Measurements from ENCODE around the gene NSUN3.
"Not testable (repeated sequence)": the region's sequence is repeated elsewhere in the genome, so short reads cannot be mapped to it uniquely, and the experiment has no call there.

Gene NSUN3

GRCh38 chr3:94062513-94063404 is at the start of gene NSUN3, which contains the start of gene DHFR2:
Gene NSUN3 (plus strand): TSS chr3:94063061. CDS start chr3:94063127, 66 bp downstream.
Gene DHFR2 (minus strand): TSS chr3:94062916. CDS start chr3:94061511, 1,405 bp downstream.
- peak; percentile 97 for DNase-seq

GRCh38 chr3:94015025-94015424 is 47.8 kb upstream of the NSUN3 start:
- DNase-seq, result no peak

- no peak for DNase-seq
Observed at GRCh38 chr3:94019659-94020058, 43.2 kb upstream of the NSUN3 start.

- no peak for DNase-seq
Observed at GRCh38 chr3:94020293-94020692, 42.6 kb upstream of the NSUN3 start.

DNA sequence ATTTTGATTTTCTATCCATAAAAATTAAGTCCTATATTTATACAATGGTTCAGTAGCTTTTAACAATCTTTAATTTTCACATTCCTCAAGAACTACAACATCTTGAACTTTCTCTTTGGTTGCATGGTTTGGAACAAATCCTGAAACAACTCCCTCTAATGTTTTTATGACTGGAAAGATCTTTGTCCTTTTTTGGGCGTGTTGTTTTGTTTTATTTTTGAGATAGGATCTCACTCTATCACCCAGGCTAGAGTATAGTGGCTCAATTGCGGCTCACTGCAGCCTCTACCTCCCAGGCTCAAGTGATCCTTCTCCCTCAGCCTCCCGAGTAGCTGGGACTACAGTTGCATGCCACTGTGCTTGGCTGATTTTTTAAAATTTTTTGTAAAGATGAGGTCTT is 38.5 kb upstream of the NSUN3 start:
- no peak for DNase-seq

DNA sequence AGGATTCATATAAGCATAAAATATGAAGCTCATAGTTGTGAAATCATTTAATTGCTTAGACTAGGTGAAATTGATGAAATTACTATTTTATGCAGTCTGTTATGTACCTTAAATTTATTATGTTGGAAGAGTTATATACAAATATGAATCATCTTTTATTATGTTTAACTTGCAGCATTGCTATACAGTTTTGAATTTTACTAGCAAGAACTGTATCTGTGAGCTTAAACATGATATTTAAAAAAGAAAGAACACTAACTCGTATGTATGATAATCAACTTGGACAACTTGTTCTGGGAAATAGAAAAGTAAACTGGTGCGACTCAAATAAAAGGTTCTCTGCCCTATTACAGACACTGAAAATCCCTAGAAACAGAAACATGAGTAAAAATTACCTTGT is 36.2 kb upstream of the NSUN3 start:
- DNase-seq, result no peak

GRCh38 chr3:94028093-94028837 is 34.6 kb upstream of the NSUN3 start, which contains the start of gene STX19:
Gene STX19 (minus strand): TSS chr3:94028597. CDS start chr3:94015269, 13,328 bp downstream.
- DNase-seq, result peak; percentile 81

DNA sequence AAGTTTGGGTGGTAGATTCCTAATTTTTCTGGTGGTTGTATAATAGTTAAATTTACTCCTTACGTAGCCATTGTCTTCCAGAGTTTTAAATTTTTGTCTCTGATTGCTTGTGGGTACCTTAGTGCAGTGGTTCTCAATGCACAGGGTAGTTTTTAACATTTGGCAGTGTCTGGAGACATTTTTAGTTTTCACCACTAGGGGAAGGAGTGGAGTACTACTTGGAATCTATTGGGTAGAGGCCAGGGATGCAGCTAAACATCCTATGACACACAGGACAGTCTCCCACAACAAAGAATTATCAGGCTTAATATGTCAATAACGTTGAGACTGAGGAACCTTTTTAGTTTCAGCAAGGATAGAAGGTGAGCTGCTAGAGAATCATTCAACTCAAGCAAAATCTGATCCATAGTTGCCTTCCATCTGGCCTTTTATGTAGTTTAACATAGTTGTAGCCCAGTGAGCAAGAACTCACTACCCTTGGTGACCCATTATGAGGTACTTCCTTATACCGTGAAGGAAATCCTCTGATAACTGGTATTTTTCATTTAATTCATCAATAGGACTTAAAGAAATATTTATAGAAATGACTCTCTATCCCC is 25.9 kb upstream of the NSUN3 start:
- DNase-seq, result peak; percentile 24

DNA sequence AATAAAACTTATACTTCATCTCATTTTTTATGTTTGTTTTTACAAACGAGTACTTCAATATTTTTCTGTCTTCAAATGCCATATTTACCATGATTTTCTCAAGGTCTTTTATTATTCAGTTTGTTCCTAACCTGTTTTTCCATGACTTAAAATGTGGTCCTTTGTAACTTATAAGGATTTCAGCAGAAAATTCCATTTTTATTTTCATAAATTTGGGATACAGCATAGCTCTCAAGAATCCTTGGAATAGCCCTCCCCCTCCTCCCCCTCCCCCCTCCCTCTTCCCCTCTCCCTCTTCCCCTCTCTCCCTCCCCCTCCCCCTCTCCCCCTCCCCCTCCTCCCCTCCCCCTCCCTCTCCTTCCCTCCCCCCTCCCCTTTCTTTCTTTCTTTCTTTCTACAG is 19.6 kb upstream of the NSUN3 start:
- DNase-seq, result no peak

GRCh38 chr3:94044100-94044936 is 18.5 kb upstream of the NSUN3 start:
- not testable (repeated sequence) for DNase-seq

GRCh38 chr3:94046533-94046932 is 16.3 kb upstream of the NSUN3 start:
- no peak for DNase-seq

DNA sequence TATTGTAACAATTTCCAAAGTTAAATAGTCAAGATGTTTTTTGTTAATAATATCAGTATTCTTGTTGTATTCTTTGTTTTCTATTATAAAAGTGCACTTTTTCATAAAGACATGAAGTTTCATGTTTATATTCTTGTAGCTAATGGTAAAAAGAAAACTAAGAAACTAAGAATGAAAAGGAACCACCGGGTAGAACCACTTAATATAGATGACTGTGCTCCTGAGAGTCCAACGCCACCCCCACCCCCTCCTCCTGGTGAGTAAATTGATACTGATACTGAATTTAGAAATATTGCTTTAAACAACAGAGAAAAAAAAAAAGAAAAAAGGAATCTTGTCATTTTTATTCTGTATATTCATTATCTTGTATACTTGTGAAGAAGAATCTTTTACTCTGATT is 13.6 kb upstream of the NSUN3 start:
- no peak for DNase-seq

GRCh38 chr3:94050546-94050945 is 12.3 kb upstream of the NSUN3 start:
- DNase-seq, result no peak

DNA sequence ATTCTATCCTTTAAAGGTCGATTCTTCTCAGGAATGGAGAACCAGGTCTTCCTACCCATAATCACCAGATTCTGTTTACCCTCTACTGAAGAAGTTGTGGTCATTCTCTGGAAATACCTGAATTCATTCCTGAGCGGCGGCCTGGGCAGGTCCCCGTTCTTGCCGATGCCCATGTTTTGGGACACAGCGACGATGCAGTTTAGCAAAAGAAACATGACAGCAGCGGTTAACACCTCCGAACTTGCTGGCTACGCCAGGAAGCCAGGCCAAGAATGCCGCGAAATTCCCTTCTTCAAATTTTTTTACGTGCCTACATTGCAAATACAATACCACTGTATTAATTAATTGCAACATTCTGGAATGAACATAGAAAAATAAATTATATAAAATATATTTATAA is 1.6 kb upstream of the NSUN3 start:
- DNase-seq, result no peak

GRCh38 chr3:94063496-94064119 is 747 bp downstream of the NSUN3 start:
- peak; percentile 2 for DNase-seq

DNA sequence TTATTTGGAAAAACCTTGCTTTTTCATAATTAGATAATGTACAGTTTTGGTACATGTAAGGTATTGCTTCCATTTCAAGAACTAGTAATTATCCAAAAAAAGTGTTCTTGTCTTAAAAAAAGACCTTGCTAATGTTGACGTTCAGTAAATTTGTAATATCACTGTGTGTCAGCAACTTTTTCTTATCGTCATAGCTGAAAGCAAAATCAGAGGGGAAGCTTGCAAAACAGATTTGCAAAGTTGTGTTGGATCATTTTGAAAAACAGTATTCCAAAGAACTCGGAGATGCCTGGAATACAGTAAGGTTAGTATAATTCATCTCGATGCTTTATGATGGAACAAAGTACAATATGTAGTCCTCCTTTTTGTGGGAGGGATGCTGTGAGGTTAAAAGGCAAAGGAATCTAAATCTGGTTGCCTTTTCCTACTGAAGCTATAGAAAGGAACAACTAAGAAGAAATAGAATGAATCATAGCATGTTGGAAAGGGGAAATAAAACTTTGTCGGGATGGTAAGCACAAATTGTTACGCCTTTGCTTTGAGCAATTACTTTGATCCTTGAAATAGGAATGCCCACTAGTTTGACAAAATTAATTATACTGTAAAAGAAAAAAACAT is 1.5 kb downstream of the NSUN3 start:
- no peak for DNase-seq

DNA sequence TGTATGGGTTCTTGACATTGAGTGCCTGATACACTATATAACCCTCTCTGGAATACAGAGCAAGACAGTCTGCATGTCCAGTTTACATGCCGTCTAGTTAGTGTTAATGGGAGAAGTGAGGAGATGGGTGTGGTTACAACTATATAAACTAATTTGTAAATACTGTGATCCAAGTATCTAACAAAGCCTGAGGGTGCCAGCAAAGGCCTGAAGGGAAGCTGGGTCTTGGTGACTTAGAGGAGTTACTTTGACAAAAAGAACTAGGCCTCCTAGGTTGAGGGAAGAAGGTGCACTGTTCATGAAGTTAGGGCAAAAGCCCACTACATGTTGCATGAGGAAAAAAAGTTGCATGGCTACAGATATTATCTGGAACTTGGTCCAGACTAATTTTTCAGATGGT is 2.3 kb downstream of the NSUN3 start:
- no peak for DNase-seq

- DNase-seq, result no peak
Observed at GRCh38 chr3:94065819-94066480, 3.1 kb downstream of the NSUN3 start.

GRCh38 chr3:94066506-94067500 is 3.9 kb downstream of the NSUN3 start:
- DNase-seq, result no peak

Measured in NCI-H146 (cell line).